Cardiac muscle cell (in vitro differentiated cells and primary cell): ENCODE data around the gene MBNL2. TPM values are rescaled to one million over a fixed set of nuclear protein-coding genes. Genes with fewer than 3 reads are reported as not detected.

Experiments
- DNase-seq, 2 donors: peaks; one replicate each; pipeline versions ENCODE4 v3.0.0 to v3.0.0-alpha.2; 2010 to 2017; ENCODE audit warnings: low read depth in 1 of 2, low spot score in 1 of 2
- H3K27ac ChIP-seq: fragments of 200-600 bp; sonication (generic); 2 replicates; pipeline ENCODE4 v1.5.1; 2016
- H3K27me3 ChIP-seq: fragments of 200-600 bp; sonication (generic); 2 replicates; pipeline ENCODE4 v1.6.0; 2016; ENCODE audit warnings: control low read depth
- H3K36me3 ChIP-seq: fragments of 200-600 bp; sonication (generic); 2 replicates; pipeline ENCODE4 v1.5.1; 2016; ENCODE audit warnings: control low read depth
- H3K4me1 ChIP-seq: fragments of 200-600 bp; sonication (generic); 2 replicates; pipeline ENCODE4 v1.8.1; 2017; ENCODE audit warnings: low read depth, mild to moderate bottlenecking, mixed run types
- H3K4me3 ChIP-seq: fragments of 200-600 bp; sonication (generic); 2 replicates; pipeline ENCODE4 v1.5.1; 2016; ENCODE audit warnings: mild to moderate bottlenecking
- H3K9me3 ChIP-seq: fragments of 200-600 bp; sonication (generic); 2 replicates; pipeline ENCODE4 v1.5.1; 2017; ENCODE audit warnings: low read depth, mild to moderate bottlenecking, control low read depth
- CTCF ChIP-seq: IDR thresholded peaks from 2 replicates; pipeline ENCODE4 v1.5.1; 2012; ENCODE audit warnings: low read depth, mild to moderate bottlenecking, low read length
- polyA plus RNA-seq: library from polyadenylated mRNA; unstranded; fragments of >200 nt; fragmentation: Nextera tagmentation; extraction: Ambion mirVana; gene quantifications from 2 replicates; pipeline ENCODE4 v1.2.1, GENCODE V29; 2016
- total RNA-seq: library from RNA; depleted of rRNA; stranded (reverse); fragments of >200 nt; gene quantifications from 2 replicates; pipeline ENCODE4 v1.2.3, GENCODE V29; 2016

MBNL2 gene
- 16.9 and 27.8 TPM in 2 replicates for total RNA-seq
- polyA plus RNA-seq: 15.2 and 31.2 TPM in 2 replicates

GRCh38 chr13:97221989-97222700, at the start of gene MBNL2:
TSS of gene MBNL2 (plus strand) at chr13:97222333. CDS start at chr13:97276236, 53,903 bp downstream.
- no peaks in the 10 kb centered on the region for H3K36me3 ChIP-seq
- DNase-seq: peak; percentile 92 to 96
- no peak for TF ChIP-seq CTCF
- H3K27ac ChIP-seq: peak within 1 kb of the TSS; percentile 97
- H3K4me1 ChIP-seq: peaks cover 31% of the 10 kb centered on the region
- H3K9me3 ChIP-seq: no peaks in the 10 kb centered on the region
- no peaks in the 10 kb centered on the region for H3K27me3 ChIP-seq
- H3K4me3 ChIP-seq: peak within 1 kb of the TSS; percentile 87

GRCh38 chr13:97174638-97175037, 47.5 kb upstream of the MBNL2 start:
- Histone ChIP-seq H3K9me3 (no peaks in the 10 kb centered on the region), H3K4me3 (no peak overlapping the region), H3K27ac (no peak overlapping the region), H3K36me3 (no peaks in the 10 kb centered on the region), H3K4me1 (no peaks in the 10 kb centered on the region), H3K27me3 (no peaks in the 10 kb centered on the region)
- TF ChIP-seq CTCF: no peak
- no peak for DNase-seq

- no peak for DNase-seq
- Histone ChIP-seq H3K4me3 (no peak overlapping the region), H3K36me3 (no peaks in the 10 kb centered on the region), H3K4me1 (no peaks in the 10 kb centered on the region), H3K9me3 (no peaks in the 10 kb centered on the region), H3K27me3 (no peaks in the 10 kb centered on the region), H3K27ac (no peak overlapping the region)
- TF ChIP-seq CTCF: no peak
Measured at GRCh38 chr13:97175041-97175440, 47.1 kb upstream of the MBNL2 start.

- no peaks in the 10 kb centered on the region for H3K27me3 ChIP-seq
- DNase-seq: no peak
- H3K36me3 ChIP-seq: no peaks in the 10 kb centered on the region
- TF ChIP-seq CTCF: no peak
- H3K4me1 ChIP-seq: no peaks in the 10 kb centered on the region
- no peak overlapping the region for H3K4me3 ChIP-seq
- no peaks in the 10 kb centered on the region for H3K9me3 ChIP-seq
- no peak overlapping the region for H3K27ac ChIP-seq
Measured at GRCh38 chr13:97179501-97179900, 42.6 kb upstream of the MBNL2 start.

- Histone ChIP-seq H3K36me3 (no peaks in the 10 kb centered on the region), H3K9me3 (no peaks in the 10 kb centered on the region), H3K4me3 (no peak overlapping the region), H3K4me1 (no peaks in the 10 kb centered on the region), H3K27ac (no peak overlapping the region), H3K27me3 (no peaks in the 10 kb centered on the region)
- DNase-seq: no peak
- no peak for TF ChIP-seq CTCF
Measured at GRCh38 chr13:97182111-97182890, 39.8 kb upstream of the MBNL2 start.
